ENCODE data around the gene RGPD5. TPM values are rescaled to one million over a fixed set of nuclear protein-coding genes. Genes with fewer than 3 reads are reported as not detected.
A peak's percentile ranks its signal among the peaks of the same experiment; 100 is the strongest.
"Not testable (repeated sequence)": the region's sequence is repeated elsewhere in the genome, so short reads cannot be mapped to it uniquely, and the experiment has no call there.

Gene RGPD5
- total and polyA plus RNA-seq, 2 experiments from 2014 or later = 4.3 to 18.0 TPM

DNA sequence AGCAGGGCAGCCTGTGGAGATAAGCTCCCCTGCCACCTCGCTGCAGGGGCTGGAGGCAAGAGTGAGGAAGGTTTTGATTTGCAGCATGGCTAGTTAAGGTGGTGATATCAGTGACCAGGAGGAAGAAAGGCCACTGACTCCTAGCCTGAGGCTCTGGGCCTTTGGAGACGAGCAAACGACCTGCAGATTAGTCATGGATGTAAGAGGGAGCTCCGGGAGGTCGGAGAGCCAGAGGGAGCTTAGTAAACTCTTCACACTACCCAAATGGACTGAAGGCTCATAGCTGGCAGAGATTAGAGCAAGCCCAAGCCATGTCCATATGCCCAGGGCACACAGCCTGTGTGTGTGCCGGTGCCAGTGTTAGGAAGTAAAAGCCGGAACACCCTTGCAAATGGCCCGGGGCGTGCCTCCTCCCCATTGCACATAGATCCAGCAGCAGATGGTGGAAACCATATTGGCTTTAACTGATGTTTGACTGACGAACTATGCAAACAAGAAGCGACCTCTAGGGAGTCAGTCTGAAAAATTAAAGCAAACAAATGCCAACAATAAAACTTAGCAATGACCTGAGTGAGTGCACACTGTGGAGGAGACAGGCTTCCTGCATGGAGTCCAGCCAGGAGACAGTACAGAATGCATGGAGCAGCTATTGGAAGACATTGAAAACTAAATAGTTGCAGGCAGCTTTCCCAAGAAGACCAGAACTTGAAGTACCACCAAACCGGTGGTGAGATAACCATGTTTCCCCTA is 2.4 kb upstream of the RGPD5 start:
- not testable (repeated sequence) for H3K4me3 Mint-ChIP-seq; H3K27ac Mint-ChIP-seq; H3K4me1 Mint-ChIP-seq; H3K36me3 ChIP-seq (ENCODE audit: insufficient read depth); H3K36me3 Mint-ChIP-seq (ENCODE audit: low read depth); H3K4me2 ChIP-seq; H2AFZ ChIP-seq; H4K20me1 ChIP-seq (replicated peaks; ENCODE audit: insufficient read depth); H3F3A ChIP-seq (replicated peaks; ENCODE audit: low read depth); ATAC-seq; H3K4me3 ChIP-seq; H3K27me3 Mint-ChIP-seq (ENCODE audit: insufficient read depth, low read depth, poor library complexity); H3K9me3 Mint-ChIP-seq; H3K9me2 ChIP-seq (ENCODE audit: insufficient read depth); H3K27me3 ChIP-seq (ENCODE audit: insufficient read depth); H3K27ac ChIP-seq (ENCODE audit: low read depth); H3K79me2 ChIP-seq (replicated peaks; ENCODE audit: insufficient read depth); DNase-seq (ENCODE audit: low spot score); H3K4me1 ChIP-seq (ENCODE audit: insufficient read depth)

DNA sequence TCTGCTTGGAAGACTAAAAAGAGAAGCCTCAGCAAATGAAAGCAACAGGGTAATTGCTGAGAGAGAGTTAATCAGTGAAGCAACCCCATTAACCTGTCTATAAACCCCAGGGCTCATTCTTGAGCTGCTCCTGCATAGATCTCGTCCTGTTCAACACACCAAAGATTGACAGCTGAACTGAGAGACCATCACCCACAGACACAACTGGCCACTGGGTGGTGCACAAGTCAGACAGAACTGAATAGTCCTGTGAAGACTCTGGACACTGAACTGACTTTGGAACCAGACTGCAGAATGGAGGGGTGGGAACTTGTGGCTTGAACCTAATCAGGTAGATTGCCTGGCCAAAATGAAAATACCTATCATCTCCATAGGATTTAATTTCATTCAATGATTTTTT is 1.4 kb upstream of the RGPD5 start:
- not testable (repeated sequence) for H3K27ac Mint-ChIP-seq; DNase-seq (ENCODE audit: low spot score); H3K79me2 ChIP-seq (replicated peaks; ENCODE audit: insufficient read depth); H2AFZ ChIP-seq; H3F3A ChIP-seq (replicated peaks; ENCODE audit: low read depth); H3K4me3 Mint-ChIP-seq; H3K36me3 ChIP-seq (ENCODE audit: insufficient read depth); H3K9me3 Mint-ChIP-seq; H3K27me3 Mint-ChIP-seq (ENCODE audit: insufficient read depth, low read depth, poor library complexity); H3K27ac ChIP-seq (ENCODE audit: low read depth); H4K20me1 ChIP-seq (replicated peaks; ENCODE audit: insufficient read depth); H3K4me1 Mint-ChIP-seq; H3K27me3 ChIP-seq (ENCODE audit: insufficient read depth); H3K36me3 Mint-ChIP-seq (ENCODE audit: low read depth); H3K4me3 ChIP-seq; H3K4me1 ChIP-seq (ENCODE audit: insufficient read depth); H3K9me2 ChIP-seq (ENCODE audit: insufficient read depth); H3K4me2 ChIP-seq
- ATAC-seq = peak; percentile 18

DNA sequence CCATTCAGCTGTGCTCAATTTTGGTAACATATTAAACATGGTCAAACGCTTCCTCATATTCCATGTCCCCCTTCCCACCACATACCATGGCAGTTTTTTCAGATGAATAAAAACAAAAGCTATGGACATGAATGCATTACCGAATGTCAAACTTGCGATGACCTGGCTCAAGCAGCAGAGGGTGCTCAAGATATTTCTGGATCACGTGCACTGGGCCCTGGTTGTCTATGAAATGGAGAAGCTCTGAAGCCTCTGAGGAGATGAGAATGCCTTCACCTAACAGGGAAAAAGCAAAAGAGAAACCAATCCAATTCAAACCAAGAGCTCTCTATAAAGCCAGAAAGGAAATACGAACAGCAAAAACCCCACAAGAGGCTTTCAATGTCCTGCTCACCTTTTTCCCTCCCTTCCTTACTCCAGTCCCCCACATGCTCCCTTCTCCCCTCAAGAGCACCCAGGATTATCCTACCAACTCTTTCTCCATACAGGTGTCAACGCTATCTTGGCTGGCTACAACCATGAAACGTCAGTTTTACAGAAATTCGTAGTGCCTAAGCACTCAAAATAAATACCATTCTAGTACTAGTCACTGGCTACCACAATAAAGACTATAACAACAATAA is 77.1 kb downstream of the RGPD5 start:
- H3K27ac Mint-ChIP-seq; H4K20me1 ChIP-seq (replicated peaks; ENCODE audit: insufficient read depth); H3K4me1 ChIP-seq (ENCODE audit: insufficient read depth); H3K79me2 ChIP-seq (replicated peaks; ENCODE audit: insufficient read depth); H3K9me3 Mint-ChIP-seq; H3K9me2 ChIP-seq (ENCODE audit: insufficient read depth); H3K36me3 Mint-ChIP-seq (ENCODE audit: low read depth); H3K27me3 ChIP-seq (ENCODE audit: insufficient read depth); H3K4me1 Mint-ChIP-seq; H3K36me3 ChIP-seq (ENCODE audit: insufficient read depth); DNase-seq (ENCODE audit: low spot score); H3K4me3 ChIP-seq; H3K4me3 Mint-ChIP-seq; H3K4me2 ChIP-seq; H2AFZ ChIP-seq; H3K27ac ChIP-seq (ENCODE audit: low read depth); H3F3A ChIP-seq (replicated peaks; ENCODE audit: low read depth); H3K27me3 Mint-ChIP-seq (ENCODE audit: insufficient read depth, low read depth, poor library complexity): not testable (repeated sequence)
- peak; percentile 81 for ATAC-seq

DNA sequence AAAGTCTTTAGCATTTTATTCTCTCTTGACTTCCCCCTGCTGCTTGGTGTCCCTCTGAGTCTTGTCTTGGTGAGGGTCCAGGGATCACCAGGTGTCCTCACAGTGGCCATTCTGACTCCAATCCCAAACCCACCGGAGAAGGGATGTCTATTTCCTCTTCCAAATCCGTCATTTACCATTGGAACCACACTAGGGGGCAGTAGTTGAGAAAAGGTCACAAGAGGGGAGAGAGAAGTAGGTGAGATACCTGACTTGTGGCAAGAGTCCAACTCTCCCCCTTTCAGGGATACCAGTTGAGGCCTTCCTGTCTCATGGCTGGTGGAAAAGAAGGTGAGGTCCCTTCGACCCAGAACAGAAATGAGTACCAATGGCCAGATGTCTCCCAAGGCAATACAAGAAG is 82.5 kb downstream of the RGPD5 start:
- not testable (repeated sequence) for H3K4me2 ChIP-seq; H3K4me3 ChIP-seq; H3K9me3 Mint-ChIP-seq; H3F3A ChIP-seq (replicated peaks; ENCODE audit: low read depth); H3K27me3 Mint-ChIP-seq (ENCODE audit: insufficient read depth, low read depth, poor library complexity); H3K27ac ChIP-seq (ENCODE audit: low read depth); H3K36me3 ChIP-seq (ENCODE audit: insufficient read depth); H3K4me1 ChIP-seq (ENCODE audit: insufficient read depth); H3K27ac Mint-ChIP-seq; H3K27me3 ChIP-seq (ENCODE audit: insufficient read depth); H4K20me1 ChIP-seq (replicated peaks; ENCODE audit: insufficient read depth); H2AFZ ChIP-seq; H3K36me3 Mint-ChIP-seq (ENCODE audit: low read depth); H3K4me3 Mint-ChIP-seq; H3K79me2 ChIP-seq (replicated peaks; ENCODE audit: insufficient read depth); H3K4me1 Mint-ChIP-seq; DNase-seq (ENCODE audit: low spot score); H3K9me2 ChIP-seq (ENCODE audit: insufficient read depth)
- ATAC-seq = peak; percentile 58

DNA sequence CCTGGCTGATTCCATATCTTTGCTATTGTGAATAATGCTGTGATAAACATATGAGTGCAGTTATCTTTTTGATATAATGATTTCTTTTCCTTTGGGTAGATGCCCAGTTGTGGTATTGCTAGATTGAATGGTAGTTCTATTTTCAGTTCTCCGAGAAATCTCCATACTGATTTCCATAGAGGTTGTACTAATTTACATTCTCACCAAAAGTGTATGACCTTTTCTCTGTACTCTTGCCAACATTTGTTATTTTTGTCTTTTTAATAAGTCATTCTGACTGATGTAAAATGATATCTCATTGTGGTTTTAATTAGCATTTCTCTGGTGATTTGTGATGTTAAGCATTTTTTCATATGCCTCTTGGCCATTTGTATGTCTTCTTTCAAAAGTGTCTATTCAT is 88.0 kb downstream of the RGPD5 start:
- H3K4me1 ChIP-seq (ENCODE audit: insufficient read depth); H3F3A ChIP-seq (replicated peaks; ENCODE audit: low read depth); H3K27ac ChIP-seq (ENCODE audit: low read depth); ATAC-seq; H3K79me2 ChIP-seq (replicated peaks; ENCODE audit: insufficient read depth); H3K4me1 Mint-ChIP-seq; DNase-seq (ENCODE audit: low spot score); H3K9me2 ChIP-seq (ENCODE audit: insufficient read depth); H3K4me3 ChIP-seq; H4K20me1 ChIP-seq (replicated peaks; ENCODE audit: insufficient read depth); H2AFZ ChIP-seq; H3K27ac Mint-ChIP-seq; H3K36me3 Mint-ChIP-seq (ENCODE audit: low read depth); H3K36me3 ChIP-seq (ENCODE audit: insufficient read depth); H3K4me3 Mint-ChIP-seq; H3K27me3 ChIP-seq (ENCODE audit: insufficient read depth); H3K27me3 Mint-ChIP-seq (ENCODE audit: insufficient read depth, low read depth, poor library complexity); H3K9me3 Mint-ChIP-seq; H3K4me2 ChIP-seq: not testable (repeated sequence)

DNA sequence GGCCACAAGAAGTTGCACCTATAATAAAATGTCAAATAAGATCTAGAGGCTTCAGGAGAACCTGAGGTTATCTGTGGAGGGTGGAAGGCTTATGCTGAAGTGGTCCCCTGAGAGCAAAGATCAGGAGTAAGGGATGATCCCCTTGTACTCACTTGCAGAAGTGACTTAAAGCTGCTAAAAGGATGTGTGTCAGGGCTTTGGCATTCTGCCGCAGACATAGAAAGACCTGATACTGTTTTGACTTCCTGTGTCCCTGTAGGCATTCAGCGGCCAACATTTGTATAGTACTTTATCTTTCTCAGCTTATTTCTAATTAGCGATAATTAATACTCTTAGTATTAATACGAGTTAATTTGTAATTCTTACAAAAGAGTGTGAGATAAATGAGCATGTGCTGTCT is 94.3 kb downstream of the RGPD5 start:
- not testable (repeated sequence) for ATAC-seq; H3K36me3 Mint-ChIP-seq (ENCODE audit: low read depth); H3K4me2 ChIP-seq; H3K27ac Mint-ChIP-seq; H2AFZ ChIP-seq; DNase-seq (ENCODE audit: low spot score); H3K27me3 ChIP-seq (ENCODE audit: insufficient read depth); H3K27ac ChIP-seq (ENCODE audit: low read depth); H3K9me2 ChIP-seq (ENCODE audit: insufficient read depth); H4K20me1 ChIP-seq (replicated peaks; ENCODE audit: insufficient read depth); H3K79me2 ChIP-seq (replicated peaks; ENCODE audit: insufficient read depth); H3K4me1 ChIP-seq (ENCODE audit: insufficient read depth); H3K4me1 Mint-ChIP-seq; H3K4me3 ChIP-seq; H3K9me3 Mint-ChIP-seq; H3F3A ChIP-seq (replicated peaks; ENCODE audit: low read depth); H3K36me3 ChIP-seq (ENCODE audit: insufficient read depth); H3K27me3 Mint-ChIP-seq (ENCODE audit: insufficient read depth, low read depth, poor library complexity); H3K4me3 Mint-ChIP-seq

All from GM23338 (cell line).